Measurements from ENCODE around the gene CDC37L1.

DNA sequence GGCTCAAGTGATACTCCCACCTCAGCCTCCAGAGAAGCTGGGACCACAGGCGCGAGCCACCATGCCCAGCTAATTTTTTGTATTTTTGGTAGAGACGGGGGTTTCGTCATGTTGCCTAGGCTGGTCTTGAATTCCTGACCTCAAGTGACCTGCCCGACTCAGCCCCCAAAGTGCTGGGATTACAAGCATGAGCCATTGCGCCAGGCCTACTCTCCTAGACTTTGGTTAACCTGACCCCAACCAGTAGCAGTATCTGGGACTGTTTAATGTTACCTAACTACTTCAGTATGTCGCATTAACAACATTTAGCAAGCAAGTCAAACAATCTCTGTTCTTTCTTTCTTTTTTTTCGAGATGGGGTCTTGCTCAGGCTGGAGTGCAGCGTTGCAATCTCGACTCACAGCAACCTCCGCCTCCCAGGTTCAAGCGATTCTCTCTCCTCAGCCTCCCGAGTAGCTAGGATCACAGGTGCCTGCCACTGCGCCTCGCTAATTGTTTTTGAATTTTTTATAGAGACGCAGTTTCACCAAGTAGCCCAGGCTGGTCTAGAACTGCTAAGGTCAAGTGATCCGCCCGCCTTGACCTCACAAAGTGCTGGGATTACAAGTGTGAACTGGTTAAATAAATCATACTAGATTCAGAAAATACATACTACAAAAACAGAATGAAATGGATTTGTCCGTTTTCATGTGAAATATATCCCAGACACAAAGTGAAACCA lies 59.7 kb downstream of the CDC37L1 start:
- TF ChIP-seq ISL1 (CRISPR knock-in tag; IDR thresholded peaks at IDR 0.05) (no peak), CREB5 (CRISPR knock-in tag; IDR thresholded peaks at IDR 0.05; ENCODE audit: low read depth) (no peak), ZNF565 (CRISPR knock-in tag; conservative IDR thresholded peaks at IDR 0.05; ENCODE audit: low read depth) (no peak), PPARA (CRISPR knock-in tag; IDR thresholded peaks at IDR 0.05; ENCODE audit: borderline replicate concordance) (no peak), ESRRG (CRISPR knock-in tag; IDR thresholded peaks at IDR 0.05) (no peak), ZFP3 (CRISPR knock-in tag; IDR thresholded peaks at IDR 0.05) (no peak), ZC3H10 (CRISPR knock-in tag; IDR thresholded peaks at IDR 0.05) (no peak)
- TF ChIP-seq, protein P1, sequence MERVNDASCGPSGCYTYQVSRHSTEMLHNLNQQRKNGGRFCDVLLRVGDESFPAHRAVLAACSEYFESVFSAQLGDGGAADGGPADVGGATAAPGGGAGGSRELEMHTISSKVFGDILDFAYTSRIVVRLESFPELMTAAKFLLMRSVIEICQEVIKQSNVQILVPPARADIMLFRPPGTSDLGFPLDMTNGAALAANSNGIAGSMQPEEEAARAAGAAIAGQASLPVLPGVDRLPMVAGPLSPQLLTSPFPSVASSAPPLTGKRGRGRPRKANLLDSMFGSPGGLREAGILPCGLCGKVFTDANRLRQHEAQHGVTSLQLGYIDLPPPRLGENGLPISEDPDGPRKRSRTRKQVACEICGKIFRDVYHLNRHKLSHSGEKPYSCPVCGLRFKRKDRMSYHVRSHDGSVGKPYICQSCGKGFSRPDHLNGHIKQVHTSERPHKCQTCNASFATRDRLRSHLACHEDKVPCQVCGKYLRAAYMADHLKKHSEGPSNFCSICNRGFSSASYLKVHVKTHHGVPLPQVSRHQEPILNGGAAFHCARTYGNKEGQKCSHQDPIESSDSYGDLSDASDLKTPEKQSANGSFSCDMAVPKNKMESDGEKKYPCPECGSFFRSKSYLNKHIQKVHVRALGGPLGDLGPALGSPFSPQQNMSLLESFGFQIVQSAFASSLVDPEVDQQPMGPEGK (CRISPR knock-in tag; IDR thresholded peaks at IDR 0.05; ENCODE audit: borderline replicate concordance) = no peak

All from SK-N-SH treated with all-trans-retinoic acid at 6 μM for 48 hours (cell line).